DMS153 treated with DMSO at 0.1 percent for 48 hours (cell line): Measurements from ENCODE around the gene TSPOAP1.

ENCODE experiments used
- DNase-seq: peaks from one replicate; lab custom pipeline; 2025; ENCODE audit not compliant: unreplicated experiment; lab: John Stamatoyannopoulos, UW

TSPOAP1 gene

GRCh38 chr17:58340405-58340876, 11.8 kb upstream of the TSPOAP1 start:
- DNase-seq: no peak

- no peak for DNase-seq
Measured at GRCh38 chr17:58339755-58340404, 11.3 kb upstream of the TSPOAP1 start.

GRCh38 chr17:58338841-58339754, 10.5 kb upstream of the TSPOAP1 start:
- no peak for DNase-seq

GRCh38 chr17:58338454-58338840, 9.9 kb upstream of the TSPOAP1 start:
- DNase-seq: no peak

DNA sequence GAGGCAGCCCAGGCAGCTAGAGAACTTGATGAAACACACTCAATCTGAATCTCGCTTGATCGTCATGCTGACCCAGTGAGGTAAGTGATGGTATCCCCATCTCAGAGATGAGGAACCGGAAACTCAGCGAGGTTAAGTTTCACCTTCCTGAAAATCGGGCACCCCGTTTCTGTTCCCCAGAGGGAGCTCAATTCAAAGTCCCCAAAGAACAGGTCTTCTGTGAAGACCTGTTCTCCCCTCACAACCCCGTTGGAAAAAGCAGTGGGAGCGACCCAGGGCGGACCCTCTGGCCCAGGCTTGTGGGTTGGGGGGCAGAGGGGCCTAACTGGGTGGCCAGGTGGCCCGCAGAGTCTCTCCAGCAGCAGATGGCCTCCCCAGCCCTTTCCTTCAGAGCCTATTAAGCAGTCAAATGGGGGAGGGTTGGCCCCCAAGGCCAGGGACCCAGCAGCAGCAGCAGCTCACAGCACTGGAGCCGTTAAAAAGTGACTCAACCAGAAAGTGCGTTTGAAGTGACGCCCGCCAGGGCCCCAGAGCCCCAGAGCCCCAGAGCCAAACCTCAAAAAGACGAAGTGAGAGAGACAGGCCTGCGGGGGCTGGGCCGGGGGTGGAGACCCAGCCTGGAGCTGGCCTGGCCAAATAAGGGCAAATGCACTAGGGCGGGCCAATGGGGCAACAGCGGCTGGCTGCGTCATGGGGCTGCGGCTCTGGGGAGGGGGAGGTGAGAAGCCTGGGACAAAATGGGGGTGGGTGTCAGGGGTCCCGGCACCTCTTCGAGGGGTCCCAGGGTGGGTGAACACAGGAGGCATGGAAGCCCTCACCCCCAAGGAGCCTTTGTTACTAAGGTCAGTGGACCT, 9.2 kb upstream of the TSPOAP1 start:
- no peak for DNase-seq

- no peak for DNase-seq
Measured at GRCh38 chr17:58337210-58337599, 8.6 kb upstream of the TSPOAP1 start.

DNA sequence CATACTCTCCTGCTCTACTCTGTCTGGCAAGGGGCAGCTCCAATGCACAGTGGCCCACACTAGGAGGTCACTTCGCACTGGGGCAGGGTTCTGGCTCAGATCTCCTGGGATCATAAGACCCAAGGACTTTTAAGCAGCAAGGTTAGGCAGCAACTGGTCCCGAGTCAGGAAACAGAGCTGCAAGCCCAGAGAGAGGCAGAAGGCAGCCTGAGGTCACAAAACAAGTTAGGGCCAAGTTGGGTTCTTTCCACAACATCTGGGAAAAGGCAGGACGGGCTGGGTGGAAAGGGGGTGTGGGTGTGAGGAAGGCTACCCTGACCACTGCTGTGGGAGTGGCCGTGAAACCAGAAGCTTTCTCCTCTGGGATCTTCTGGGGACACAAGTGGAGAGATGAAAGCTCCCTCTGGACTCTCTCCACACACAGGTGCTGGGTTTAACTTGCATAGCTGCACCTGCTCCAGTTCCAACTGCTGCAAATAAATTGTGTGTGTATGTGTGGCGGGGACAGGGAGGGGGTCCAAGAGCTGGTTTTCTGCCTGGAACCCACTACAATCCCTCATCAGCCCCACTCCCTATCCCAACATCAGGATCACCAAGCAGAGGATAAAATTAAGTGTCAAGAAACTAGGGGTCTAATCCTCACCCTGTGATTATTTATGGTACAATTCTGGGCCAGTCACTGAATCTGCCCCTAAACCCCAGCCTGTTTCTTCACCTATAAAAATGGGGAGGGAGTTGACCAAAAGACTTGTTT, 8.0 kb upstream of the TSPOAP1 start:
- DNase-seq: no peak

- no peak for DNase-seq
Measured at GRCh38 chr17:58335779-58336455, 7.3 kb upstream of the TSPOAP1 start.

GRCh38 chr17:58335061-58335731, 6.6 kb upstream of the TSPOAP1 start:
- DNase-seq: no peak

DNA sequence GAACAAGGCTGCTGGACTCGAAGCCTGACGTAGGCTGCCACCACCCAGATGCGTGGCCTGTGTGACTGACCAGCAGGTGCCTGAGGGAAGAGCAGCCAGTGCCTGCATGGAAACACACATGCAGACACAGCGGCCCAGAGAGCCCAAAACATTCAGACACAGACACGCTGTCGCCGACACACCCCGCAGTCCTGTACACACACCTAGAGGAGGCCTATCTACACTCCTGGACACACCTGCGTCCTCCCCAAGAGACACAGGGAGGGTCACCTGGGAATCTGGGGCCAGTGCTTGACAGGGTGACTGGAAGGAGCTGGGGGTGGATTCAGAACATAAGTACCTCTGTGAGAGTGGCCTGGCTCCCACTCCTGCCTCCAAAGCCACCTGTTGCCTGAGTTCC, 6.1 kb upstream of the TSPOAP1 start:
- DNase-seq: no peak

GRCh38 chr17:58334256-58334655, 5.7 kb upstream of the TSPOAP1 start:
- no peak for DNase-seq

DNA sequence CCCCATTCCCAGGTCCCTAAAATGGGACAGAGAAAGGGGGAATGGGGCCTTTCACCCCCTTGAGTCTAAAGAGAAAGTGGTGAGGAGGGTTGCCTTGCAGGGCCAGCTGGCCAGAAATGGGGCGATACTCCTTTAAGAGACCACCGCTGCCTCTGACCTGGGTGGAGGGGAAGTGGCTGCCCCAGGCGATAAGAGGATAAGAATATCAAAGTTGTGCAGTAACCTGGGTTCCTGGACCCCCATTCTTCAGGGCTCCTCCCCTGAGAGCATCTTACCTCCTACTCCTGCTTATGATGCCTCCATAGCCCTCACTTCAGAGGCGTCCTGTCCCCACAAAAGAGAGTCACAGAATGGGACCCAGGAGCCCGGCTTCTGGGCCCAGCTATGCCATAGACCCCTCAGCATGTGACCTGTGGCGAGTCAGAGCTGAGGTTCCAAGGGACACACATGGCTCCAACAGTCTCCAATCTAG, 5.2 kb upstream of the TSPOAP1 start:
- no peak for DNase-seq

- DNase-seq: no peak
Measured at GRCh38 chr17:58332778-58333735, 4.5 kb upstream of the TSPOAP1 start.

- no peak for DNase-seq
Measured at GRCh38 chr17:58331815-58332777, 3.5 kb upstream of the TSPOAP1 start.

- DNase-seq: no peak
Measured at GRCh38 chr17:58330997-58331814, 2.6 kb upstream of the TSPOAP1 start.

DNA sequence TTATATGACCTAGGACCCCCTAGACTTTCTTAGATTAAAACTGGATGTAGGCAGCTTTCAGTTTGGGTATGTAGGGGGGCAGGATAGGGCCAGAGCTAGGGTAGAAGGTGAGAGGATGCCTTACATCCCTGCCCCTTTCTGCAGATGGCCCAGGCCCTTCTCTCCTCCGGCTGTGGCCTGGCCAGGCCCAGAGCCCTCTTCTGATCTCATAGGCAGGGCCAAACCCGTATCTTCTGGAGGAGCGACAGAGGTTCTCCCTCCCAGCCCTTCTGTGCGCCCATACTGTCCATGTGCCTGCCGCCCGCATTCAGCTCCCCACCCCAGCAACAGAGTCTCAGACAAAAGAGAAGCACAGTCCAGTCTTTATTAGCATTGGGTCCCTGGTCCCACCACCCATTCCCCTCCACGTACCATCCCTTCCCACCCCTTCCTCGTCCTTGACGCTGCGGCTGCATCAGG, 2.0 kb upstream of the TSPOAP1 start:
- no peak for DNase-seq
